H1 (cell line): Measurements from ENCODE around the gene MANBA. TPM values are rescaled to one million over a fixed set of nuclear protein-coding genes. Genes with fewer than 3 reads are reported as not detected.

Experiments used
- CTCF ChIA-PET: fragments of 300-600 bp; sonication (Branson Sonifier 250); formaldehyde crosslinking; loops from one replicate; lab custom pipeline; 2021; ENCODE audit not compliant: partially characterized antibody; lab: Charles Lee
- POLR2A ChIA-PET: fragments of 300-600 bp; sonication (Branson Sonifier 250); formaldehyde crosslinking; loops from one replicate; lab custom pipeline; 2021; ENCODE audit warnings: inconsistent platforms; ENCODE audit not compliant: partially characterized antibody; lab: Charles Lee
- DNase-seq, 2 experiments: peaks; one replicate each; pipeline versions ENCODE4 v3.0.0 to v3.0.0-alpha.2; 2010 to 2022; ENCODE audit warnings: low spot score in 2 of 2, low read depth in 1 of 2, mixed read lengths in 1 of 2
- FAIRE-seq: peaks from 2 replicates; lab custom pipeline; 2011; peaks lifted over from hg19 to GRCh38; lab: Jason Lieb, UNC
- H2AFZ ChIP-seq: 2 replicates; pipeline ENCODE4 v1.8.1; 2012; ENCODE audit warnings: low read length, inconsistent platforms
- H2AK5ac ChIP-seq: 2 replicates; pipeline ENCODE4 v1.6.1; 2013; ENCODE audit warnings: low read depth, low read length
- H2BK120ac ChIP-seq: replicated peaks from 2 replicates; pipeline ENCODE3; 2013; ENCODE audit warnings: low read depth, low read length, inconsistent platforms
- H2BK12ac ChIP-seq: 2 replicates; pipeline ENCODE4 v1.6.1; 2013; ENCODE audit warnings: low read depth, low read length
- H2BK15ac ChIP-seq: 2 replicates; pipeline ENCODE4 v1.6.1; 2013; ENCODE audit warnings: low read length
- H2BK20ac ChIP-seq: 2 replicates; pipeline ENCODE4 v1.6.1; 2013; ENCODE audit warnings: low read length
- H2BK5ac ChIP-seq: 2 replicates; pipeline ENCODE4 v1.6.1; 2013; ENCODE audit warnings: low read depth, low read length
- H3K14ac ChIP-seq: 2 replicates; pipeline ENCODE4 v1.6.1; 2013; ENCODE audit warnings: inconsistent platforms; ENCODE audit not compliant: insufficient read length
- H3K18ac ChIP-seq: 2 replicates; pipeline ENCODE4 v1.6.1; 2013; ENCODE audit warnings: low read length; ENCODE audit errors: extremely low read depth
- H3K23ac ChIP-seq: 2 replicates; pipeline ENCODE4 v1.6.1; 2013; ENCODE audit warnings: inconsistent platforms; ENCODE audit not compliant: insufficient read length
- H3K23me2 ChIP-seq: 2 replicates; pipeline ENCODE4 v1.6.1; 2013; ENCODE audit warnings: low read depth, low read length
- H3K27ac ChIP-seq: 2 replicates; pipeline ENCODE4 v1.6.1; 2011; ENCODE audit warnings: low read depth, low read length, inconsistent platforms
- H3K27me3 ChIP-seq, 4 experiments: replicated peaks in 1 of 4; 1 replicate in 1 of 4; 2 replicates in 3 of 4; pipeline versions ENCODE4 v1.6.1 to v1.8.1; 2011 to 2013; ENCODE audit warnings: low read length in 3 of 4, mild to moderate bottlenecking in 3 of 4, inconsistent platforms in 2 of 4, mixed read lengths in 2 of 4, moderate library complexity in 1 of 4; ENCODE audit not compliant: control insufficient read depth in 3 of 4, insufficient read depth in 3 of 4; ENCODE audit errors: extremely low read depth in 1 of 4
- H3K36me3 ChIP-seq, 4 experiments: 2 replicates each; pipeline versions ENCODE4 v1.6.1 to v1.8.1; 2011 to 2013; ENCODE audit warnings: mild to moderate bottlenecking in 4 of 4, low read length in 3 of 4, moderate library complexity in 2 of 4, control low read depth in 1 of 4, inconsistent platforms in 1 of 4; ENCODE audit not compliant: insufficient read depth in 4 of 4, control insufficient read depth in 2 of 4
- H3K4ac ChIP-seq: replicated peaks from 2 replicates; pipeline ENCODE3; 2013; ENCODE audit warnings: low read length, low read depth, mixed read lengths, inconsistent platforms; ENCODE audit not compliant: insufficient read length
- H3K4me1 ChIP-seq, 4 experiments: replicated peaks in 1 of 4; 1 replicate in 1 of 4; 2 replicates in 3 of 4; pipeline versions ENCODE4 v1.6.1 to v1.8.1; 2011 to 2013; ENCODE audit warnings: low read length in 3 of 4, inconsistent platforms in 2 of 4, mixed read lengths in 1 of 4; ENCODE audit not compliant: insufficient read depth in 4 of 4, control insufficient read depth in 3 of 4
- H3K4me2 ChIP-seq, 2 experiments: 2 replicates each; pipeline versions ENCODE4 v1.6.1 to v1.8.1; 2011 to 2013; ENCODE audit warnings: low read depth in 2 of 2, low read length in 2 of 2, control low read depth in 1 of 2, inconsistent platforms in 1 of 2, mild to moderate bottlenecking in 1 of 2; ENCODE audit not compliant: insufficient read depth in 1 of 2
- H3K4me3 ChIP-seq, 4 experiments: fragments of 200-600, 300-600 bp in 1 of 4; sonication (generic), shearing (Covaris generic), sonication (Bioruptor Twin) in 1 of 4; 2 replicates each; pipeline versions ENCODE4 v1.5.1 to v1.8.1; 2011 to 2016; ENCODE audit warnings: low read length in 4 of 4, low read depth in 3 of 4, control low read depth in 2 of 4, inconsistent platforms in 2 of 4, mild to moderate bottlenecking in 2 of 4, mixed read lengths in 1 of 4, moderate library complexity in 1 of 4; ENCODE audit not compliant: insufficient read depth in 2 of 4; ENCODE audit errors: extremely low read depth in 1 of 4
- H3K56ac ChIP-seq: replicated peaks from 2 replicates; pipeline ENCODE3; 2013; ENCODE audit warnings: low read depth, mild to moderate bottlenecking, mixed read lengths, low read length, inconsistent platforms; ENCODE audit not compliant: insufficient read length
- H3K79me1 ChIP-seq: 2 replicates; pipeline ENCODE4 v1.6.1; 2013; ENCODE audit warnings: low read depth, low read length, control low read depth
- H3K79me2 ChIP-seq, 2 experiments: 2 replicates each; pipeline versions ENCODE4 v1.6.1 to v1.8.1; 2012 to 2013; ENCODE audit warnings: low read length in 2 of 2, mild to moderate bottlenecking in 2 of 2, inconsistent platforms in 1 of 2; ENCODE audit not compliant: insufficient read depth in 2 of 2, control insufficient read depth in 1 of 2
- H3K9ac ChIP-seq, 4 experiments: replicated peaks in 1 of 4; 1 replicate in 1 of 4; 2 replicates in 3 of 4; pipeline versions ENCODE4 v1.6.1 to v1.8.1; 2011 to 2013; ENCODE audit warnings: low read depth in 3 of 4, low read length in 3 of 4, control low read depth in 2 of 4, mild to moderate bottlenecking in 2 of 4, moderate library complexity in 2 of 4, inconsistent platforms in 1 of 4; ENCODE audit errors: extremely low read depth in 1 of 4
- H3K9me3 ChIP-seq, 2 experiments: 2 replicates each; pipeline versions ENCODE4 v1.6.1 to v1.8.1; 2012 to 2013; ENCODE audit warnings: mild to moderate bottlenecking in 2 of 2, moderate library complexity in 2 of 2, control low read depth in 1 of 2, inconsistent platforms in 1 of 2, low read depth in 1 of 2, low read length in 1 of 2, mixed read lengths in 1 of 2; ENCODE audit not compliant: insufficient read depth in 2 of 2
- H4K20me1 ChIP-seq, 2 experiments: replicated peaks in 1 of 2; 2 replicates each; pipeline versions ENCODE3 to v1.8.1; 2011 to 2013; ENCODE audit warnings: inconsistent platforms in 2 of 2, low read length in 2 of 2, mild to moderate bottlenecking in 1 of 2; ENCODE audit not compliant: insufficient read depth in 2 of 2, control insufficient read depth in 1 of 2
- H4K5ac ChIP-seq: 2 replicates; pipeline ENCODE4 v1.6.1; 2013; ENCODE audit warnings: low read length, low read depth, mixed read lengths, inconsistent platforms; ENCODE audit not compliant: insufficient read length
- H4K8ac ChIP-seq: 2 replicates; pipeline ENCODE4 v1.8.0; 2013; ENCODE audit warnings: mild to moderate bottlenecking, moderate library complexity, low read length, inconsistent platforms; ENCODE audit not compliant: insufficient read depth; ENCODE audit errors: extremely low read depth
- H4K91ac ChIP-seq: replicated peaks from 2 replicates; pipeline ENCODE3; 2013; ENCODE audit warnings: low read length, mixed read lengths, inconsistent platforms; ENCODE audit not compliant: insufficient read length
- ATF3 ChIP-seq: IDR thresholded peaks from 2 replicates; pipeline ENCODE4 v1.6.1; 2011; ENCODE audit warnings: low read depth, mild to moderate bottlenecking, low read length; ENCODE audit not compliant: insufficient read depth
- CHD2 ChIP-seq: IDR thresholded peaks from 2 replicates; pipeline ENCODE4 v1.6.1; 2012; ENCODE audit warnings: low read length, improper control_type of control experiment
- HDAC6 ChIP-seq: IDR thresholded peaks from one replicate; pipeline ENCODE4 v1.7.1; 2012; ENCODE audit warnings: low read depth, mild to moderate bottlenecking, inconsistent platforms, low read length, moderate library complexity
- KDM5A ChIP-seq: fragments of 200-600 bp; IDR thresholded peaks from 2 replicates; pipeline ENCODE4 v1.7.1; 2012; ENCODE audit warnings: mild to moderate bottlenecking, low read length, inconsistent platforms, mixed read lengths
- RBBP5 ChIP-seq: IDR thresholded peaks from 2 replicates; pipeline ENCODE4 v1.7.1; 2012; ENCODE audit warnings: low read depth, mild to moderate bottlenecking, inconsistent platforms, low read length, moderate library complexity, borderline replicate concordance
- SIN3A ChIP-seq, 2 experiments: IDR thresholded peaks in 1 of 2; conservative IDR thresholded peaks in 1 of 2; 2 replicates each; pipeline ENCODE4 v1.6.1; 2011 to 2012; ENCODE audit warnings: low read length in 2 of 2, improper control_type of control experiment in 1 of 2, low read depth in 1 of 2, mild to moderate bottlenecking in 1 of 2
- SIX5 ChIP-seq: IDR thresholded peaks from 2 replicates; pipeline ENCODE4 v1.6.1; 2011; ENCODE audit warnings: mild to moderate bottlenecking, low read depth, low read length
- TAF1 ChIP-seq: IDR thresholded peaks from 2 replicates; pipeline ENCODE4 v1.6.1; 2011; ENCODE audit warnings: mild to moderate bottlenecking, low read depth, low read length
- WGBS, 2 experiments: shearing (Covaris generic) in 1 of 2; methylation state at CpG; one replicate each; pipeline versions ENCODE4 v1.1.6 to v1.1.7; 2013 to 2015; ENCODE audit warnings: low lambda C conversion rate in 2 of 2, mixed read lengths in 2 of 2, inconsistent platforms in 1 of 2, low coverage in 1 of 2, missing lambda C conversion rate in 1 of 2; ENCODE audit not compliant: insufficient replicate concordance in 2 of 2, insufficient coverage in 1 of 2, insufficient read length in 1 of 2; ENCODE audit errors: extremely low coverage in 1 of 2, missing lambda C conversion rate in 1 of 2; 5-methylcytosine and 5-hydroxymethylcytosine counted together
- polyA plus RNA-seq, 7 experiments: library from polyadenylated mRNA; depleted of rRNA in 3 of 7; stranded (reverse) in 5 of 7; unstranded in 2 of 7; fragments of >200 nt in 5 of 7; fragments of 200-250 nt in 2 of 7; gene quantifications; 1 replicate in 5 of 7; 2 replicates in 1 of 7; 4 replicates in 1 of 7; pipeline versions ENCODE4 v1.2.1 to v1.2.3, GENCODE V29; 2011 to 2013; ENCODE audit warnings: missing spikeins in 2 of 7, mixed read lengths in 2 of 7
- total RNA-seq: library from RNA; stranded (reverse); fragmentation: NEBNext Ultra II Directional; extraction: Animal tissue kit (Norgen Biotek cat#: 25700); gene quantifications from 2 replicates; pipeline ENCODE4 v1.2.1, GENCODE V29; 2021

MANBA gene
- total and polyA plus RNA-seq, 2 of the 8 experiments (the other 6 are each of a cell fraction or from before 2014, with no cell fraction given), result 22.9 to 27.8 TPM

DNA sequence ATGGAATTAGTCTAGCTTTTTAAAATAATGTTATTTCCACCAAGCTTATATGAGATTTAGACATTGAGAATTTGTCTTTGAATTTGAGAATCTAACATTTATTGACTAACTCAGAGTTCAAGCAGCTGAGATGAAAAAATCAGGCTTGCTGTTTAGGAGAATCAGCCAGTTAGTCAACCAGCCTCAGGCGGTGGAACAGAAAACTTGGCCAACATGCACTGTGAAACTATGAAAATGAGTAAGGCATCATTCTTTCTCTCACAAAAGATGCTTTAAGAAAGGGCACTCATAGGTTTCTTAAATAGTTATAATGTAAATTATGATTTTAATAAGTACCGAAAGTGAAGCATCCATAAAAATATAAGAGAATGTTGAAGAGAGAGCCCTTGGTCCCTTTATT is 175.4 kb downstream of the MANBA start:
- 89% methylated on average over 2 of the region's 2 CpGs; no CpG with 5 or more reads in 1 of the 2 experiments for WGBS, 2 experiments
- H2AK5ac ChIP-seq, result no peak overlapping the region
- H4K5ac ChIP-seq, result no peak overlapping the region
- H3K9ac ChIP-seq, result no peak overlapping the region
- no peak overlapping the region for H3K14ac ChIP-seq
- ChIA-PET POLR2A (no interaction called here), CTCF (no interaction called here)
- no peak overlapping the region for H2BK15ac ChIP-seq
- H3K56ac ChIP-seq, result no peak overlapping the region
- no peaks in the 10 kb centered on the region for H4K20me1 ChIP-seq
- no peak overlapping the region for H3K4me3 ChIP-seq
- no peaks in the 10 kb centered on the region for H3K9me3 ChIP-seq
- no peak overlapping the region for H2AFZ ChIP-seq
- H3K4ac ChIP-seq, result no peak overlapping the region
- no peaks in the 10 kb centered on the region for H3K79me1 ChIP-seq
- H2BK120ac ChIP-seq, result no peak overlapping the region
- H3K27ac ChIP-seq, result no peak overlapping the region
- no peak overlapping the region for H3K18ac ChIP-seq
- no peaks in the 10 kb centered on the region for H3K4me1 ChIP-seq
- no peak overlapping the region for H3K23ac ChIP-seq
- no peak overlapping the region for H4K91ac ChIP-seq
- no peak overlapping the region for H2BK20ac ChIP-seq
- no peak overlapping the region for H2BK12ac ChIP-seq
- H3K79me2 ChIP-seq, result no peaks in the 10 kb centered on the region
- no peaks in the 10 kb centered on the region for H3K36me3 ChIP-seq
- H3K23me2 ChIP-seq, result no peaks in the 10 kb centered on the region
- no peak overlapping the region for H3K4me2 ChIP-seq
- no peak overlapping the region for H4K8ac ChIP-seq
- no peak for FAIRE-seq
- DNase-seq, result no peak
- H2BK5ac ChIP-seq, result no peak overlapping the region
- H3K27me3 ChIP-seq, result no peaks in the 10 kb centered on the region
- no peak for TF ChIP-seq KDM5A
- no peak for TF ChIP-seq SIN3A (conservative IDR thresholded peaks at IDR 0.05 in 1 of 2, IDR thresholded peaks at IDR 0.05 in 1 of 2; ENCODE audit: low read depth in 1 of 2, low read length in 2 of 2)
- no peak for TF ChIP-seq RBBP5
- TF ChIP-seq TAF1, result no peak
- no peak for TF ChIP-seq CHD2
- TF ChIP-seq HDAC6, result no peak
- no peak for TF ChIP-seq ATF3
- no peak for TF ChIP-seq SIX5
